RWPE1 (cell line): Measurements from ENCODE around the gene GARIN5B.
"Not testable (repeated sequence)": the region's sequence is repeated elsewhere in the genome, so short reads cannot be mapped to it uniquely, and the experiment has no call there.

Experiments used
- CTCF ChIA-PET: fragments of 350-600 bp; sonication (Branson Sonifier 250); formaldehyde crosslinking; extraction: SDS; loops from one replicate; lab custom pipeline; 2021; lab: Yijun Ruan, JAX
- POLR2A ChIA-PET: fragments of 400-600 bp; formaldehyde crosslinking; extraction: SDS; loops from one replicate; lab custom pipeline; 2020; ENCODE audit warnings: antibody characterized with exemption; ENCODE audit not compliant: low non-redundant PET; lab: Yijun Ruan, JAX
- DNase-seq: peaks from one replicate; pipeline ENCODE4 v3.0.0; 2012; ENCODE audit warnings: low spot score
- H3K27ac ChIP-seq: fragments of 450-650 bp; 2 replicates; pipeline ENCODE4 v1.5.1; 2017
- TF ChIP-seq, protein P1 (sequence below): fragments of 450-650 bp; conservative IDR thresholded peaks from 2 replicates; pipeline ENCODE4 v1.5.1; 2017; ENCODE audit warnings: low read depth, mild to moderate bottlenecking

Gene GARIN5B

DNA sequence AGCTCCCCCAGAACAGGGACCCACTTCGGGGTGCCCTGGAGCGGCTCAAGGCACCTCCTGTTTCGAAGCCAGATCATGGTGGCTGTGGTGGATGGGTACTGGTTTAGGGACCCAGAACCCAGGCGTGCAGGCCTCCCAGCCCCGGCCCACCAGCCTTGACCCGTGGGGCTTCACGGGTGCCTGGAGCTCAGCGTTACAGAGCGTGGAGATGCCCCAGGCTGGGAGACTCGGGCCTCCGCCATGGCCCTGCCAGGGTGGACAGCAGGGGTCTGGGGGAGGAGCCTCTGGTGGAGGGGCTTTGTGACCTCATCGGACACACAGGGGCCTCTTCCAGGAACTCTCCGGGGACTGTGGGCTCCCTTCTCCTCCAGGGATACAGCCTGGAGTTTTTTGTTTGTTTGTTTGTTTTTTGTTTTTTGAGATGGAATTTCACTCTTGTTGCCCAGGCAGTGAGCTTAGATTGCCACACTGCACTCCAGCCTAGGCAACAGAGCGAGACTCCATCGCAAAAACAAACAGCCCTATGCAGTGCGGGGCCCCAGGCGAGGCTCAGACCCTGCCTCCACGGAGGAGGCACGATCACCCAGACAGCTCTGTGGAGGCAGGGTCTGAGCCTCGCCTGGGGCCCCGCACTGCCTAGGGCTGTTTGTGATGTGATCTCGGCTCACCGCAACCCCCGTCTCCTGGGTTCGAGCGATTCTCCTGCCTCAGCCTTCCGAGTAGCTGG is at the start of gene GARIN5B:
GARIN5B (minus strand) TSS at position 271 of the 727 bp plus-strand sequence; CDS start at position 77, 194 bp downstream.
- ChIA-PET CTCF (interaction anchor here (1.0 to 1.5 kb wide), 2 partner anchors 21 to 61 kb away, joined by 3 to 4 read pairs; partner anchors contain the start of gene TMEM238), POLR2A (interaction anchor here (0.6 kb wide), 1 partner anchor 389 kb away, joined by 3 read pairs; no protein-coding TSS in a partner anchor)
- no peak for DNase-seq
- no peak within 1 kb of the TSS for H3K27ac ChIP-seq
- TF ChIP-seq, protein P1, sequence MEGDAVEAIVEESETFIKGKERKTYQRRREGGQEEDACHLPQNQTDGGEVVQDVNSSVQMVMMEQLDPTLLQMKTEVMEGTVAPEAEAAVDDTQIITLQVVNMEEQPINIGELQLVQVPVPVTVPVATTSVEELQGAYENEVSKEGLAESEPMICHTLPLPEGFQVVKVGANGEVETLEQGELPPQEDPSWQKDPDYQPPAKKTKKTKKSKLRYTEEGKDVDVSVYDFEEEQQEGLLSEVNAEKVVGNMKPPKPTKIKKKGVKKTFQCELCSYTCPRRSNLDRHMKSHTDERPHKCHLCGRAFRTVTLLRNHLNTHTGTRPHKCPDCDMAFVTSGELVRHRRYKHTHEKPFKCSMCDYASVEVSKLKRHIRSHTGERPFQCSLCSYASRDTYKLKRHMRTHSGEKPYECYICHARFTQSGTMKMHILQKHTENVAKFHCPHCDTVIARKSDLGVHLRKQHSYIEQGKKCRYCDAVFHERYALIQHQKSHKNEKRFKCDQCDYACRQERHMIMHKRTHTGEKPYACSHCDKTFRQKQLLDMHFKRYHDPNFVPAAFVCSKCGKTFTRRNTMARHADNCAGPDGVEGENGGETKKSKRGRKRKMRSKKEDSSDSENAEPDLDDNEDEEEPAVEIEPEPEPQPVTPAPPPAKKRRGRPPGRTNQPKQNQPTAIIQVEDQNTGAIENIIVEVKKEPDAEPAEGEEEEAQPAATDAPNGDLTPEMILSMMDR: no peak

DNA sequence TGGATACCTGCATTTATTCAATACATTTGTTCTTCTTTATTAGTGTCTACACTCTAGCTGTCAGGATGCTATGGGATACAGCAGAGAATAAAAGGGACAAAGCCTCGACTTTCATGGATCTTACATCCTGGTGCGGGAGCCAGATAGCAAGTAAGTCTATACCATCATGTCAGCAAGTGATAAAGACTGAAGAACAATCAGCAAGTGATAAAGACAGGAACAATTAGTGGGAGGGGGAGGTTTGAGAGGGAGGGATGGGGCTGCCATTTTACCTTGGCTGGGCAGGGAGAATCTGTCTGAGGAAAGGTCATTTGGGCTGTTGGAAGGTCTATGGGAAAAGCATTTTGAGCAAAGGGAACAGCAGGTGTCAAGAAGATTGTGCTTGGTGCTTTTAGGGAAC is 47.1 kb upstream of the GARIN5B start:
- ChIA-PET POLR2A (no interaction called here), CTCF (no interaction called here)
- H3K27ac ChIP-seq: no peak overlapping the region
- DNase-seq: no peak
- TF ChIP-seq, protein P1: no peak

DNA sequence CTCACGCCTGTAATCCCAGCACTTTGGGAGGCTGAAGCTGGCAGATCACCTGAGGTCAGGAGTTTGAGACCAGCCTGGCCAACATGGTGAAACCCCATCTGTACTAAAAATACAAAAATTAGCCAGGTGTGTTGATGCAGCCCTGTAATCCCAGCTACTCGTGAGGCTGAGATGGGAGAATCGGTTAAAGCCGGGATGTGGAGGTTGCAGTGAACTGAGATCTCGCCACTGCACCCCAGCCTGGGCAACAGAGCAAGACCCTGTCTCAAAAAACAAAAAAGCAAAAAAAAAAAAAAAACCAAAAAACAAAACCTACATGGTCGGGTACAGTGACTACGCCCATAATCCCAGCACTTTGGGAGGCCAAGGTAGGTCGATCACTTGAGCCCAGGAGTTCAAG is 46.1 kb upstream of the GARIN5B start:
- CTCF ChIA-PET: interaction anchor here (0.5 to 1.0 kb wide), 4 partner anchors 28 to 972 kb away, joined by 3 to 6 read pairs (median 4); no protein-coding TSS in a partner anchor
- peak overlapping the region; percentile 97 for H3K27ac ChIP-seq
- POLR2A ChIA-PET: interaction anchor here (0.7 kb wide), 1 partner anchor 11 kb away, joined by 5 read pairs; no protein-coding TSS in a partner anchor
- not testable (repeated sequence) for DNase-seq

DNA sequence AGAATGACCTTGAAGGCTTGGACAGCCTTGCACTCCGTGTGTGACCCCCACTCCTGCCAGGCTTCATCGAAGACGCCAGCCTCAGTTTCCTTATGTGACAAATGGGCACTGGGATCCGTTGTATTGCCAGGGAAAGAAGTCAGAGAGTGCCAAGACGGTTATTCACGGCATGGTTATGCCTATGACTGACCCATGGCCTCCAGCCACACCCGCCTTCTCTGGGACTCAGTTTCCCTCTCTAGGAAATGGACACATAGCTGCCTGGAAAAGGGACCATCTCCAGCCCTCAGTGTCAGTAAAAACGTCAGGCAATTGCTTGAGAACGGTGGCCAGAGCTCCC is 45.4 kb upstream of the GARIN5B start:
- peak overlapping the region; percentile 97 for H3K27ac ChIP-seq
- ChIA-PET CTCF (interaction anchor here (0.7 to 1.0 kb wide), 2 partner anchors 13 to 29 kb away, joined by 3 to 6 read pairs; no protein-coding TSS in a partner anchor), POLR2A (no interaction called here)
- TF ChIP-seq, protein P1: no peak
- DNase-seq: no peak

DNA sequence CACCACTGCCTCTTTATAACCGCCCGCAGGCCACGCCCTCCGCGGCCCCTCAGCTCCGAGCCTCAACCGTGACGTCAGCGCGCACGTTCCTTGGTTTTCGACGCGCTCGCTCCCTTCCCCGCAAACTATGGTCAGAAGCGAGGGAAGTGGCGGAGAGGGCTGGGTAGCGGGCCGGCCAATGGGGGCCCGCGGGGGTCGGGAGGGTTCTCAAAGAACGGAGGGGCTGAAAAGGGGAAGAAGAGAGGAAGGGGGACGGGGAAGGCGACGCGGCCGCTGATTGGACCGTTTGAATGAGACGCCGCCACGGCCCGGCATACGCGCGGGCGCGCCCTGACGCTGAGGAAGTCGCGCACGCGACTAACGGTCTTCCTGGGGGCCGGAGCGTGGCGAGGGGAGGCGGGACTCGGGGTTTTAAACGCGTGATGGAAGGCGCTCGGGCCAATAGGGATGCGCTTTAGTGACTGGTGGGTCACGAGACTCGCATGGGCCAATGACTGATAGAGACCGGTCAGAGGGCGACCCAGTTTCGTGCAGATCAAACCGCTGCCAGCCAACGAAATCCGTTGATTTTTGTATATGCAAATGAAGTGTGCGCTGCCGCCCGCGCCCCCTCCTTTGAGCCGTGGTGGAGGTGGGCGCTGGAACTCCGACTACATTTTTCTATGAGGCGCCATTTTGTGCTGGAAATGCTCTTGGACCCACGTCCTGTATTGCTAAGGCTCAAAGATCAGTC is 44.9 kb upstream of the GARIN5B start:
- TF ChIP-seq, protein P1: no peak
- POLR2A ChIA-PET: interaction anchor here (0.6 to 1.5 kb wide), 3 partner anchors 20 to 29 kb away, joined by 3 to 6 read pairs (median 4); partner anchors contain the start of gene TMEM238
- peak; percentile 100 for DNase-seq
- peak overlapping the region; percentile 97 for H3K27ac ChIP-seq
- CTCF ChIA-PET: interaction anchor here (0.7 to 1.0 kb wide), 2 partner anchors 14 to 29 kb away, joined by 3 to 6 read pairs; no protein-coding TSS in a partner anchor

DNA sequence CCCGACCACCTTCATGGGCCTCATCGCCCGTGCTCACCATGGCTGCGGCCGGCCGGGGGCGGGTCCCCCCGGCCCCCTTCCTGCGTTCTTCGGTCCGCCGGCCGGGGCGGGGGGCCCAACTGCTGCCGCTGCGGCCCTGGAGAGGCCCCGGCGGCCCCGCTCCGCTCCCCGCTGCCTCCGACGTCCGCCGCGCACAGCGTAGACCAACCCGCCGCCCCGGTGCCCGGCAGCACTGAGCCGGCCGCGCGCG is 44.4 kb upstream of the GARIN5B start, which contains the start of gene UBE2S:
UBE2S (minus strand) TSS at position 239 of the 250 bp plus-strand sequence; CDS start at position 40, 199 bp downstream.
- H3K27ac ChIP-seq: peak within 1 kb of the TSS; percentile 97
- DNase-seq, CTCF ChIA-PET: not testable (repeated sequence)
- POLR2A ChIA-PET: interaction anchor here (0.6 to 1.5 kb wide), 4 partner anchors 20 to 71 kb away, joined by 3 to 6 read pairs (median 4); partner anchors contain the start of gene TMEM238

DNA sequence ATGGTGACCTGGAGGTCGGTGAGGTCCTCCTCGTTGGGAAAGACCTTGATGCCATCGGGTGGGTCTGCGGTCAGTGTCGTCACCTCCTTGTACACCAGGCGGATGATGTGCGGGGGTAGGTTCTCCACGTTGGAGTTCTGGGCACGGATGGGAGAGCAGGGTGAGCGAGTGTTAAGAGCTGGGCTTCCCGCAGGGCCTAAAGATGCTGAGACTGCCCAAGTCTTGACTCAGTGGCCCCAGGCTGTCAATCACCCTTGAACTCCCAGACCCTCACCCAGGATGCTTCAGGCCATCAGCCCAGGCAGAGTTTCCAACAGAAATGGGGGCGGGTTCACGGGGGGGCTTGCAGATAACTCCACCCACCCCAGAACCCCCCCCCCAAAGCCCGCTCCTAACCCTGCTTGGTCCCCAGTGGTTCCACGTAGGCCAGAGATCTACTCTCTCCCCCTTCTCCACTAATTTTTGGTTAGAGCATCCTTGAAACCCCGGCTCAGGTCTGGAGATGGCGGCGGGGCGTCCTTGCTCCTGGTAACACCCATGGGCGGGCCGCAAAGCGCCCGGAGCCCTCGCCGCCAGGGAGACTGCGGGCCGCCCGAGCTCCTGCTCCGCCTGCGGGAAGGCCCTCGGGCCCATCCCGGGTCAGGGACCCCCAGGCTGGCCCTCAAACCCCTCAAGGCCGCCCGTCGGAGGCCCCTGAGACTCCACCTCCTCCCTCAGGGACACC is 43.9 kb upstream of the GARIN5B start:
- TF ChIP-seq, protein P1: no peak
- ChIA-PET POLR2A (interaction anchor here (0.6 to 1.5 kb wide), 5 partner anchors 19 to 218 kb away, joined by 3 to 6 read pairs (median 3); partner anchors contain the start of gene TMEM238), CTCF (interaction anchor here (0.7 kb wide), 1 partner anchor 319 kb away, joined by 3 read pairs; no protein-coding TSS in a partner anchor)
- DNase-seq: peak; percentile 34
- peak overlapping the region; percentile 97 for H3K27ac ChIP-seq
